GM21360 (cell line): ENCODE data around the gene AGAP1.
"Not testable (repeated sequence)": the region's sequence is repeated elsewhere in the genome, so short reads cannot be mapped to it uniquely, and the experiment has no call there.

ENCODE experiments used
- ATAC-seq: cut with Tn5 transposase; IDR thresholded peaks from one replicate; pipeline ENCODE4 v1.9.1; 2021; ENCODE audit warnings: mild to moderate bottlenecking, moderate library complexity; ENCODE audit not compliant: unreplicated experiment

The AGAP1 gene

DNA sequence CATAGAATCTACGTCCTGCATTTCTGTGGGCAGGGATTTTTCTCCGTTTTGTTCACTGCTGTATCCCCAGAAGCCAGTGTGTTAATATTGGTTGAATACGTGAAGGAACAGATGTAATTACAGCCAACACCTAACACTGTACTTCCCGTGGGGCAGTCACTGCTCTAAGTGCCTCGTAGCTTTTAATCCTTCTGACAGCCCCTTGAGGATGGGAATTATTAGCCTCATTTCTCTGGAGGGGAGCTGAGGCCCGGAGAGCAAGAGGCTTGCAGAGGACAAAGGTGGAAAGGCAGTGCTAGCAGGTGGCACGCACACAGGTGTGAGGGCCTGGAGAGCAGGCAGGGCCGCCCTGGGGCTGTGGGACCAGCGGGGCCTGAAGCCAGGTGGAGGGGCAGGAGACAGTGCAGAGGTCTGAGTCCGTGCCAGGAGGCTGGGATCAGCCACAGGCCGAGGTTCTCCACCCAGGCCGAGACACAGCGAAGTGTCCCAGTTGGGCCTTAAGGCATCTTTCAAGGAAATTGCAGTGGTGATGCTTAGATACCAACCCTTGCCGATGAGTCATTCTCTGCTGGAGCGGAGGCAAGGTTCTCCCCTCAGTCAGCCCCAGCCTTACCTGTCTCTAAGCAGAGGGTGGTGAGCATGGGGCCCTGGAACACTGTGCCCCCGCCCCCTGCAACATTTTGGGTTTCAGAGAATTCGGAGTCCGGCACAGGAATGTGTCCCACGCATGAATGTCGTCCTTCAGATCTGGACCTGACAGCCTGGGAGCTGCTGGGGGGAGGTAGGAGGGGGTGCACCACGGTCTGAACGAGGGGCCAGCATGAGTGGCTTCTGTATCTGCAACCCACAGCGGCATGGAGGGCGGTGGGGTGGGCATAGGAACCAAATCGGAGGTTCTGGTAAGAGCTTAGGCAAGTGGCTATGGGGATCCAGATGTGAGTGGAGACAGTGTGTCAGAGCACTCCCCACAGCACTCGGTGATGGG is 551.7 kb downstream of the AGAP1 start:
- no peak for ATAC-seq

DNA sequence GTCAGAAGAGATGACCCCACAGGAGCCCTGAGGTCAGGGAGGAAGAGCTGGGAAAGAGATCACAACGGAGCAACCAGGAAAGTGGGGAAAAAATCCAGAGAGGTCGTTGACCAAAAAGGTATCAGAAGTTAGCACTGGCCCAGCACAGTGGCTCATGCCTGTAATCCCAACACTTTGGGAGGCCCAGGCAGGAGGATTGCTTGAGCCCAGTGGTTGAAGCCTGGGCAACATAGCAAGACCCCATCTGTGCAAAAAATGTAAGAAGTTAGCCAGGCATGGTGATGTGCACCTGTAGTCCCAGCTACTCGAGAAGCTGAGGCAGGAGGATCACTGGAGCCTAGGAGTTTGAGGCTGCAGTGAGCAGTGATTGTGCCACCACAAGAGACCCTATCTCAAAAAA is 552.9 kb downstream of the AGAP1 start:
- no peak for ATAC-seq

DNA sequence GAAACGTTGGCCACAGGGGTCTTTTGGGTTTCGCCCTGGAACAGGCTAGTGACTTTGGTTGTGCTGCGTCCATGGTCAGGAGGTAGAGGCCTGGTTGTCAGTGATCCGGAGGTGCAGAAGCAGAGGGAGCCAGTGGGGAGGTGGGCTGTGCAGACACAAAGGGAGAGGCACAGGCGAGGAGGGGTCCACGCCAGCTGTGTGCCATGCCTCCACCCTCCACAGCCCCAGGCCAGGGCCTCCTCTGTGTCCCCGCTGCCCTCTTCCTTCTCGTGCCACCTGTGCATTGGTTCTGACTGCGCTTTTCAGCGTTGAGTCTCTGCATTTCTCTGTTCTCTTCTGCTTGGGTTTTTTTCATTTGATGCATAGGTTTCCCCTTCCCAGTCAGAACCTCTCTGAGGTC is 553.3 kb downstream of the AGAP1 start:
- ATAC-seq: no peak

DNA sequence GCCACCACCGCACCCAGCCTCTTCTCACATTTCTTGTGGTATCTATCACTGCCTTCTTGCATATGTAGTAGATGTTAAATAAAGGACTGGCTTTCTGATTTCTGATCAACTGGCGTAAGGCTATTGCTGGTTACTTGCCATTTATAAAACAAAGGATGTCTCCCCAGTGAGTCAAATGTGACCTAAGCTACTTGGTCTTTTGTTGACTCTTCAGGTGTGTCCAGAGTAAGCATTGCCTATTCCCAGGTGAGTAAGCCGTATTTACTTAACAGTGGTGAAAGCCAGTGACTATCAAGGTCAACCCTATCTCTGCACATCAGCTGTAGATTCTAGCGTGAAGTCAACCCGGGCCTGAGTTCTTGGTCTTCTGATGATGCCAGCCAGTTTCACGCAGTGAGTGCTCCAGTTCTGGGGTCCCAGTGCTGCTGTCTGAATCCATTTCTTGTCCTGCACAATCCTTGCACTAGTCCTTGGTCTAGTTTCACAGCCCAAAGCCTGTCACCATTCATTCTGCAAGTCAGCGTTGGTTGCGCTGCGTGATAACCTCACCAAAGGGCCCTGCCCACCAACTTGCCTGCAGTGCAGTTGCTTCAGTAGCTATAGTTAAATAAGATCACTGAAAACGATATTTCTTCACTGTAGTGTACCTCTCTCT is 554.2 kb downstream of the AGAP1 start:
- no peak for ATAC-seq

DNA sequence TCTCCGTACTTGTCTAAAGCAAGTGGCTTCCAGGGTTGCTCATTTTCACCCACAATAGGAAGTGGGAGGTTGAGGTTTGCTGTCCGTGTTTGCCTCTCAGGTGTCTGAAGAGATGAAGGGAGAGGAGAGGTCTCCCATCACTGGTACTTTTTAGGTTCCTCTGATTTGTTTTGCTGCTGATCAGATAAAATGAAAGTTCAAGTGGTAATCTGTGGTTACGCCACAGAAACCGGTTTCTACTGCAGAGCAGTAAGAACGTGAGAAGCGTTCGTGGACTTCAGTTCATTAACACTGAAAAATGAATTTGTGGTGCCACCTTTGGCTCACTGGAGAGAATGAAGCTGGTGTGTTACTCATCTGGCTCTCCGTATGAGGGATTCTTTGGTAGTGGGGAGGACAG is 556.1 kb downstream of the AGAP1 start:
- ATAC-seq: no peak

DNA sequence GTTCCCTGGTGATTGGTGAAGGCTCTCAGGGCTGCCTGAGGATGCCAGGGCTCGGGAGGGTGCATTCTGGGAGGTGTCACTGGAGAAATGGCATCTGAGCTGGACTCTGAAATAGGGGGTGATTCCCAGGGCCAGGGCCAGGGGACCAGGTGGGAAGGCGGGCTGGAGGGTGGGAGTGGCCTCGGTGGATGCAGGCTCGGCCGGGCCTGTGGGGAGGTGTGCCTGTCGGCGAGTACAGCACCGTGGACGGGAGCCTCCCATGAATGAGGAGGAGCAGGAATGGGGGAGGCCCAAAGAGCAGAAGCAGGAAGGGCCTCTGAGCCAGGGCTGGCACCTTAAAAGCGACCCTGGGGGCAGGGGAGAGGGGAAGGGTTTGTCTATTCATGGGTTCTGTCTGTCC is 557.5 kb downstream of the AGAP1 start:
- ATAC-seq: no peak

DNA sequence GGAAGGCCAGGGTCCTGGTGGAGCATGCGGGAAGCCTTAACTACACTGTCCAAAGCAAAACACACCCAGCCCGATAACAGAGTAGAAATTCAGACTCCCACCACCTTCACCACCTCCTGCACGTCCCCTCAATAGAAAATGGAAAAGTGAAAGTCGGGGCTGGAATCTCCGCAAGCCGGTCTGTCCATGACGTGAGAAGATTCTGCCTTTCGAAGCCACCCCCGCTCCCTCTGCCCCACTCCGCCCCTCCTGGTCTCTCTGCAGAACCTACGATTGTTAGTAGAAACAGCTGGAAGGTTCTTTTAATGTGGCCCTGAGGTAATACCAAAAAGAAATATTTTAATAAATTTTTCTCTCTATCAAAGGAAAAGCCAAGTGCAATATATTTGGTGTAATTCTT is 558.0 kb downstream of the AGAP1 start:
- ATAC-seq: no peak

DNA sequence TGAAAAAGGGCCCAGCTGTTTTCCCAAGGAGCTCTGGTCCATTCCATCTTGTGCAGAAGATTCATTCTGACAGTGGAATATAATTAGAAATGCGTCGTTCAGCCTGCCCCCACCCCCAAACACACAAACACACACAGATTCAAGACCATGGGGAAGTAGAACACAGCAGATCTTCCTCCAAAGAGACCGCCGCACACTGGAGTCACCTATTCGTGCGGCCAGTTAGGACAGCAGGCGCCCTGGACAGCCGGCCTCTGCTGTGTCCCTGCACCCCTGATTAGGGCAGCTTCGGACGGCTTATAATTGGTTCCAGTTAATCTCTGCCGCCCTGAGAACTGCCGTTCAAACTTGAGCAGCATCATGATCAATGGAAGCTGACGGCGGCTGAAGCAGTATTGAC is 558.4 kb downstream of the AGAP1 start:
- ATAC-seq: no peak

DNA sequence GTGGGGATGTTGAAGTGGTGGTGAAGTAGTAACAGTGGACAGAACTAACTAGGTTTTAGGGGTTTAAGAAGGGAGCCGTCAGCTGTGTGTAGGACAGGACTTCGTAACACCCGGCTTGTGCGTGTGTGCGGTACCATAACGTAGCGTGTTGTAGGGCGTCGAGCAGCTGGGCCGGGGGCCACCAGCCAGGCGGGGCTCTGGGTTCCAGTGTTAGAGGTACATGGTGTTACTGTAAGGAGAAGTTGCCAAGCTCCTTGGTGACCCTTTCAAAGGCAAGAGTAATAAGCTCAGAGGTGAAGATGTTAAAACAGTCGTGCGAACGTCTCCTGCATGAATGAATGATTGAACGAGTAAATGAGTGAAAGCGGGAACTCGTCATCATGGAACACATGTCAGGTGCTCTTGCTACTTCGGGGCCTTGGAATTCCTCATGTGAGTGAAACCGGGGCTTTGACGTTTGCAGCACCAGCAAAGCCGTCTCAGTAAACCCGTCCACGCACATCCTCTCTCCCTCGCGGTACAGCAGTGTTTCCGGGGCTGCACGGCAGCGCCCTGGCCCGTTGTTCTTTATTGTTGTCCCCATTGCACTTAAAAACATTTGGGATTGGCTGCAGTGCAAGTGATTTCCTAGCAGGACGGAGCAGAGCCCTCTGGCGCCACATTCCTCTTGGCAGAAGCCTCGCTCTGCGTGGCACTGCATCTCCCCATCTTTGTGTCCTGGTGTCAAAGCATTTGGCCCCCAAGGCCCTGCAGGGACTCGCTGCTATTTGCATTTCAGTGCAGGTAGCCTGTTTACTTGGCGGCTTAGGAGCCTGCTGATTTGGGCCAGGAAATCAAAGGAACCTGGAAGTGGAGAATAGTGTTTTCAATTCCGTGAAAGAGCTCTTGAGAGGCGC is 559.3 kb downstream of the AGAP1 start:
- ATAC-seq: no peak

DNA sequence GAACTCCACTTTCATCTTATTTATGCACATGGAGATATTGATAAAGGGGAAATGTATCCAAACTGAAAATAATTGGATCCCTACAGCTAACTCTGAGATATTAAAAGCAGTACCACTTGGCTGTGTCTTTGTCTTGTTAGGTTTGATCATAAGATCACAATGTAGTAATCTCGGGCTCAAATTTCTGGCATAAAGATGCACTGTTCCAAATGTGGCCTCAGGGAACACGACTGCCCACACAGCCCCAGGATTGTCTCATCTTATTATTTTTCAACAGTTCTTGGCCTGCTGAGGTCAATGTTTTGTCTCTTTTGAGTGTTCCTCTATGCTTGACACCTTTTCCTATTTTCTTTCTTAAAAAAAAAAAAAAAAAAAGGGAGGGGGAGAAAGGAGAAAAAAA is 560.3 kb downstream of the AGAP1 start:
- no peak for ATAC-seq

DNA sequence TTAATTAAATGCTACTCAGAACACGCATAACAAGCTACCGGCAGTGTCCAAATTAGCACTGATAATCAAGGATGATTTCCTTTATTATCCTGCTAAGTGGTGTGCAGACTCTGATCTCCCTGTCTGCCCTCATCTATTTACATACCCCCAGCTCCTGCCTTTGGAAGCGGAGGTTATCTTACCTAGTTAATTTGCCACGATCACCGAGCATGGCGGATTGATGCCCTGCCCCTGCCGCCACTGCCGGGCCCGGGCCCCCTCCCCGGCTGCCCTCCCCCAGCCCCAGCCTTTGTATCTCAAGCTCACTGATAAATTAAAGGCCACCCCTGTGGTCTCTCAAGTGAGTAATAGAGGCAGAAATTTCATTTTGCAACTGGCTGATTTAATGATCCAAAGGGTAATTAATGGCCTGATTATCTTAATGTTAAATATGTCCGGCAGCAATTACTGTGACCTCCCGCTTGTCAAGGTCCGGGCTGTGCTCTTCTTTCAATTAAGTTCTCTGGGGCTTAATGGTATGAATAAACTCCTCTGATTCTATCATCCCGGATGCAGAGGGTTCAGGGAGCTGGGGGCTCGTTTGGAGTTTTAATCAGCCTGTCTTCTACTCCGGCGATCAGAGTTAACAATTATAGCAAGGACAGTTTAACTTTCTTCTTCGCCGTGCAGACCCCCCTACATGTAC is 560.9 kb downstream of the AGAP1 start:
- no peak for ATAC-seq

DNA sequence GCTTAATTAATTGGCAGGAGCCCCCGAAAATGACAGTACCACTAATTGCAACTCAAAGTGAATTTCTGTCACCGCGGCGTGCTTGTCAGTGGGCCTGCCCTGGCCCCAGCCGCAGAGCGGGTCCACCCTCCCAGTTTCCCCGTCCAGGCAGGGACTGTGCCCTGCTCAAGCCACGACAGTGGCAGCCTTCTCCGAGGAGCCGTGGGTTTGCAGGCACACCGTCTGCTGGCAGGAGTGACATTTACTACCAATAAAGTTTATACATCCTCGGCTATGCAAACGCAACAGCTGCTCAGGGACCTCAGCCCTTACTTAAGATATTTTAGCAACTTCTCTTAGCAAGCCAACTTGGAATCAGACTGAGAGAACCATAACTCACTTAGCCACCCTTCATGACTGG is 561.6 kb downstream of the AGAP1 start:
- ATAC-seq: no peak

DNA sequence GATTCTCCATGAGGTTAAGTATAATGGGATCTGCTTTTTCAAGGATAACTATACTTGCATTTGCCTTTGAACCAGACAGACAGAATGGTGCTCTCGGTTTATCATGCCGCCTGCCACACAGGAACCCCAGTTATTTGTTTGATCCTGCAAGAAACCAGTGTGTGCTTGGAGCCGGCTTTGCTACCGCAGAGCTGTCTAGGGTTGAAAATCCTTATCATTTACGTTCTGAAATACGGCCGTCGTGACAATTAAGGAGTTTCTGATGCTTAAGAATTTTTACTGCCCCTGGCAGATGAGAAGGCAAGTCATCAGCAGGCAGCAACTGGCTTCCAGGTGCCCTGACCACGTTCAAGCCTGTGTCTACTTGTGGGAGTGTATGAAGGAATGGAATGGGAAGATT is 562.3 kb downstream of the AGAP1 start:
- ATAC-seq: no peak

DNA sequence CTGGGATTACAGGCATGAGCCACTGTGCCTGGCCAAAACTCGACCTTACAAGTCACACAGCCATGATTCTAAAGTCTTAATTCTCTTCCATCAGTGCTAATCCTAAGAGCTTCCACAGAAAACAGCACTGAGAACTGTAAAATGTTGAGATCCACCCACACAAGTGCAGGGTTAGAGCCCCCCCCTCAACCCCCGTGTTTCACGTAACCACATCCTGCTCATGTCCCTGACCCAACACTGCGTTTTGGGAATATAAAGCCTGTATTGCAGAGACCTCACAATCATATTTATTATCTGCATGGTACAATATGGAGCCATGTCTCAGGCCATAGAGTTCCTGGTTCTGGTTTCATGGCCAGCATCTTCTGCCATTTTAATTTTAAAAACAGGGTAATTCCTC is 563.5 kb downstream of the AGAP1 start:
- no peak for ATAC-seq

DNA sequence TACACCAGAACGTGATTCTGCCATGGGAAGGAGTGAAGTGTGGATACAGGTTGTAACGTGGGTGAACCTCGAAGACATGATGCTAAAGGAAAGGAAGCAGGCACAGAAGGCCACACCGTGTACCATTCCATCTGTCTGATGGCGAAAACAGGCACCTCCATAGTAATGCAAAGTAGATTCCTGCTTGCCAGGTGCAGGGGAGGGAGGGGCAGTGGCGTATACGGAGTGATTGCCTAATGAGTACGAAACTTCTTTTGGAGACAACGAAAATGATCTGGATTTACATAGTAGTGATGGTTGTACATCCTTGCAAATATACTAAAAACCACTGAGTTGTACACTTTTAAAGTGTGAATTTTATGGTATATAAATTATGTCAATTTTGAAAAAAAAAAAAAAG is 567.7 kb downstream of the AGAP1 start:
- ATAC-seq: no peak

DNA sequence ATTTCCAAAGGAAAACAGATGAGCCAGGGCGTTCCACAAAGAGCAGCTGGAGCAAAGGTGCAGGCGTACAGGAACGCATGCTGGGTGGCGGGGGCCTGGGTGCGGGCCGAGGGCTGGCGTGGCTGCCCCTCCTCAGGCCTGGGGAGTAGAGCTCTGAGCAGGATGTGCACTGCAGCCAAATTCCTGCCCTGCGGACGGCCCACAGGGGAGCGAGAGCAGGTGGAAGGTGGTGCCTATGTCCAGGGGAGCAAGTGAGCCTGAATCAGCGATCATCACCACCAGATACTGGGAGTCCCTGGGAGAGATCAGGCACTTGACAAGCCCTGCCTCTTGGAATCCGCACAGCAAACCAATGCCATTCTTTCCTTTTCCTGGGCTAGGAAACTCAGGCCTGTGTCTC is 568.1 kb downstream of the AGAP1 start:
- ATAC-seq: no peak

DNA sequence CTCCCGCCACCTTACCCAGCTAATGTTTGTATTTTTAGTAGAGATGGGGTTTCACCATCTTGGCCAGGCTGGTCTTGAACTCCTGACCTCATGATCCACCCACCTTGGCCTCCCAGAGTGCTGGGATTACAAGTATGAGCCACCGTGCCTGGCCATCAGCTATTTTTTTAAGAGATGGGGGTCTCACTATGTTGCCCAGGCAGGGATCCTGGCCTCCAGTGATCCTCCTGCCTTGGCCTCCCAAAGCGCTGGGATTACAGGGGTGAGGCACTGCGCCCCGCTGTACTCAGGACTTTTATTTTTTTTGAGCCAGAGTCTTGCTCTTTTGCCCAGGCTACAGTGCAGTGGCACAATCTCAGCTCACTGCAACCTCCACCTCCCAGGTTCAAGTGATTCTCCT is 569.0 kb downstream of the AGAP1 start:
- ATAC-seq: not testable (repeated sequence)

DNA sequence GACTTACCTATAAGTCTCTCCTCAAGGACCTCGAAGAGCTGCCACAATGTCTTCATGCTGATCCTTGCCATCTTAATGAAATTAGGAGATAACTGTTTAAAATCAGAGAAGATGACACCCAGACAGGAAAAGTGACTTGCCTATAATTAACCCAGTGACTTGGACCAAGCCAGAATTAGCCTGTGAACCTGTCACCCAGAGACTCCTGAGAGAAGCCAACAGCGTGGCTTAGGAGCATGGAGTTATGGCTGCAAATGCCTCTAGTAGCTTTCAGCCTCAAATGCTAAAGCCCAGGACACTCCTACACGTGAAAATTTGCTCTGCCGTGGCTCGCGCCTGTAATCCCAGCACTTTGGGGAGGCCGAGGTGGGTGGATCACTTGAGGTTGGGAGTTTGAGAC is 570.2 kb downstream of the AGAP1 start:
- no peak for ATAC-seq

DNA sequence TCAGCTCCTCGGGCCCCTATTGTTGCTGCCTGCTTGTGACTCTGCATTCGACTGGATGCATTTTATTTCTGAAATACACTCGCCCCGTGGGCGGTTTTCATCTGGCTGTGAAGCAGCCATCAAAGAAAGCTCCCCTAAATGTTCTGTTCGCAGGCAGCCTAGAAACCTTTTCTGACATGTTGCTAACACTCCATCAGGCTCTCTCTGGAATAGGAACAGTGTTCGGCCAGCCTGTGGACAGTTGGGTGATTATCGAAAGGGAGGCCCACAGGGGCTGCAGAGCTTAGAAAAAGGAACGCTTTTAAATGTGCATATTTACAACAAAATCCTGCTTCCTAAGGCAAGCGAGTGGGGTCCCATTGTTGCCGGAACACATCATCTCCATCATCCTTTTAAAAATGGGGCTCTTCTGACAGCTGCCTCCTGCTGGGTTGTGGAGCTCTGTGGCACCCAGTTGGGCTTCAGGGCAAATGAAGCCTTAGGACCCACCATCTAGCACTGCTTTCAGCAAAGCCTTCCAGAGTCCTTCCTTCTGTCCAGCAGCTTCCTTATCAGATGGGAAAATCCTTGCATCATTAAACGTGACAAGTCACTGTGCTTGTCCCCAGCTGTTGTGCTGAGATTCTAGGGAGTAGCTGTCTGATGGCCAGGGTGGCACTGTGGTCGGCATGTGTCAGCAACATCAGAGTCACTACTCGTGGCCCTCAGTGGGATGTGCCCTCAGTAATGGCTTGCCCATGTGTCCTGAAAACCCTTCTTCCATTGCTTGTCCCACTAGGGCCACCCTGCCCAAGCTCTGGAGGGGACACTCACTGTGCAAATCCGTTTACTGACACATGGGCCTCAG is 571.7 kb downstream of the AGAP1 start:
- ATAC-seq: no peak

DNA sequence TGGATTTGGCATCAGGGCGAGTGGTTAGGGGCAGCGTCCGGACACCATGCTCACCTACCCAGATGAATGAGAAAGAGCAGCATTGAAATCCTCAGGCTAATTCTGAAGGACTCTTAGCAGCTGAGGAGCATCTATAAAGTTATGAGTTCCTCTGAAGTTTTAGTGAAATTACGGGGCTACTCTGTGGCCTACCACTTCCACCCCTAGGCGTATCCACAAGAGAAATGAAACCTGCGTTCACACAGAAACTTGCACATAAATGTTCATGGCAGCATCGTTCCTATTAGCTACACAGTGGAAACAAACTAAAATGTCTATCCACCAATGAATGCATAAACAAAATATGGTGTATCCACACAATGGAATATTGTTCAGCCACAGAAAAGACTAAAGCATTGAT is 576.4 kb downstream of the AGAP1 start:
- ATAC-seq: no peak
